DMS114 treated with DMSO at 0.1 percent for 48 hours (cell line): ENCODE measurements around the gene ZSWIM5.
"Not testable (repeated sequence)": the region's sequence is repeated elsewhere in the genome, so short reads cannot be mapped to it uniquely, and the experiment has no call there.

Experiments used
- DNase-seq: peaks from one replicate; lab custom pipeline; 2025; ENCODE audit not compliant: unreplicated experiment; lab: John Stamatoyannopoulos, UW

Gene ZSWIM5

DNA sequence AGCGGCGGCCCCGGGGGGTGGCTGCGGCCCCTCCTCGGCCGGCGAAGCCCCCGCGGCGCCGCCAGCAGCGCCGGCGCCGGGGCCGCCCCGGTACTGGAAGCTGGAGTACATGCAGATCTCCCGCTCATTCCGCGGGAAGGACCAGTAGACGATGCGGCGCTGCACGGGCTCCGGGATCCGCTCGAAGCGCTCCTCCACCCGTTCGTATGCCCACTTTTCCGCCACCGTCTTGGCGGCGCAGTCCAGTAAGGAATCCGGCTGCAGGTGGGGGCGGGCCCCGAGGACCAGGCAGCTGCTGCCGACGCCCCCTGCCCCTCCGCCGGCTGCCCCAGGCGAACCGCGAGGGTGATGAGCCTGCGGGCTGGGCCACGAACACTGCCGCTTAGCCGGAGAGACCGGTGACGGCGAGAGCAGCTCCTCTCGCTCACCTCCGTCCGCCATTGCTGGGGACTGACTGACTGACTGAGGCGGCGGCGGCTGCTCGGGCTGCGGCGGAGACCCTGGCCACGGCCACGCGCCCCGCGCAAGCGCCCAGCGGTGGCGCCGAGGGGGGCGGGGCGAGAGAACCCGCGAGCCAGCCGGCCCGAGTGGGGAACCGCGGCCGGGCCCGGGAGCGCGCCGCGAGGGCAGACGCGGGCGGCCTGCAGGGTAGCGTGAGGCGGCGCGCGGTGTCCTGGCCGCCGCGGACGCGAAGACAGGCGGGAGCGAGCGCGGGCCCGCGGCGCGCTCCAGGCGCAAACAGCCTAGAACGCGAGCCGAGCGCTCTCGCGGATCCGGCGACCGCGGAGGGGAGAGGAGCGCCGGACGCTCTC is at the start of gene ZSWIM5:
Gene ZSWIM5, minus strand, starts transcription at position 696 of the 812 bp plus-strand sequence. Its CDS starts 255 bp downstream, at position 441.
- DNase-seq, result peak; percentile 51

DNA sequence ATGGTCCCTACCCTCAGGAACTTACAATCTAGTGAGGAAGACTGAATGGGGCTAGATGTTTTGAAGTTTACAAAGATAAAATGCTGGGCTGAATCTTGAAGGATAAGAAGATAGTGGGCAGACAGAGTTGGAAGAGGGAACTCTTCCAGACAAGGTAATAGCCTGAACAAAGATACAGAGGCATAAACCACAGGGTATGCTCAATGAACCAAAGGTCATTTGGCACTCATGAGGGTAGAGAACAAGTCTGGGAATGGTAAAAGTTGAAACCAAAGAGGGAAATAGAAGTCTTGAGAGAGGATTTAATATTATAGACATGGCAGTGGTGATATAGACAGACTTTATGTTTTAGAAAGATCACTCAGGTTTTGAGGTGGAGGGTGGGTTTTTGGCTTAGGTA is 48.1 kb upstream of the ZSWIM5 start:
- DNase-seq, result no peak

- DNase-seq, result no peak
Measured at GRCh38 chr1:45250544-45250943, 44.1 kb upstream of the ZSWIM5 start.

GRCh38 chr1:45248004-45248403 is 41.6 kb upstream of the ZSWIM5 start:
- not testable (repeated sequence) for DNase-seq

- DNase-seq, result no peak
Measured at GRCh38 chr1:45246760-45247159, 40.4 kb upstream of the ZSWIM5 start.

DNA sequence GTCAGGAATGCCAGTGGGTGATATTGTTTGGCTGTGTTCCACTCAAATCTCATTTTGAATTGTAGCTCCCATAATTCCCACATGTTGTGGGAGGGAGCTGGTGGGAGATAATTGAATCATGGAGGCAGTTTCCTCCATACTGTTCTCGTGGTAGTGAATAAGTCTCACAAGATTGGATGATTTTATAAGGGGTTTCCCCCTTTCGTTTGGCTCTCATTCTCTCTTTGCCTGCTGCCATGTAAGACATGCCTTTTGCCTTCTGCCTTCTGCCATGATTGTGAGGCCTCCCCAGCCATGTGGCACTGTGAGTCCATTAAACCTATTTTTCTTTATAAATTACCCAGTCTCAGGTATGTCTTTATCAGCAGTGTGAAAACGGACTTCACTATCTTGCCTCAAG is 40.0 kb upstream of the ZSWIM5 start:
- DNase-seq, result not testable (repeated sequence)

- DNase-seq, result no peak
Measured at GRCh38 chr1:45244660-45245059, 38.3 kb upstream of the ZSWIM5 start.

- no peak for DNase-seq
Measured at GRCh38 chr1:45243476-45244343, 37.3 kb upstream of the ZSWIM5 start.

DNA sequence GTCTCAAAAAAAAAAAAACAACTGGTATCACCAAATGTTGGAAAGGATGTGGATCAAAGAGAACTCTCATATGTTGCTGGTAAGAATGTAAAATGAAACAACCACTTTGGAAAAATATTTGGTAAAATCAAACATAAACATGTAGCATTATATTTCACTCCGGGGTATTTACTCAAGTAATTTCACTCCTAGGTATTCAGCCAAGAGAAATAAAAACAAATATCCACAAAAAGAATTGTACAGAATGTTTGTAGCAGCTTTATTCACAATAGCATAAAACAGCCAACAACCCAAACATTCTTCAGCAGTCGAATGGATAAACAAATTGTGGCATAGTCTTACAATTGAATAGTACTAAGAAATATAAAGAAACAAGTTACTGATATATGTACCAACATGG is 32.4 kb upstream of the ZSWIM5 start:
- no peak for DNase-seq

GRCh38 chr1:45236136-45236535 is 29.7 kb upstream of the ZSWIM5 start:
- no peak for DNase-seq

DNA sequence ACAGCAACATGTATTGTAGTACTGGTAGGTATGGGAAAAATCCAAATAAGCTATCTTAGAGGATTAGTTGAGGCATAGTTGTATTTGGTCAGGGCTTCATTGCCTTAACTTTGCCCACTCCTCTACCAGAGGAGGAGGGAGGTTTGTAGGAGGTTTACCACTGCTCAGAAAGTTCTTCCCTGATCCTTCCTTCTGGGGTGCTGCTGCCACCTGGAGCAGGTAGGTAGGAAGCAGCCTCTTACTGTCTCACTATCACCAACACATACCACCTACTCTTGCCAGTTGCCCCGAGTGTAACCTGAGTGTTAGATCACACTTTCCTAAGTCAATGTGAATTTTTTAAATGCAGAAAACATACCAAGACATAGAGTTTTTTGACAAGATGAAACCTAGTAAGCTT is 24.1 kb upstream of the ZSWIM5 start:
- DNase-seq, result no peak

GRCh38 chr1:45225598-45225997 is 19.2 kb upstream of the ZSWIM5 start:
- no peak for DNase-seq

GRCh38 chr1:45223710-45224109 is 17.3 kb upstream of the ZSWIM5 start:
- DNase-seq, result not testable (repeated sequence)

DNA sequence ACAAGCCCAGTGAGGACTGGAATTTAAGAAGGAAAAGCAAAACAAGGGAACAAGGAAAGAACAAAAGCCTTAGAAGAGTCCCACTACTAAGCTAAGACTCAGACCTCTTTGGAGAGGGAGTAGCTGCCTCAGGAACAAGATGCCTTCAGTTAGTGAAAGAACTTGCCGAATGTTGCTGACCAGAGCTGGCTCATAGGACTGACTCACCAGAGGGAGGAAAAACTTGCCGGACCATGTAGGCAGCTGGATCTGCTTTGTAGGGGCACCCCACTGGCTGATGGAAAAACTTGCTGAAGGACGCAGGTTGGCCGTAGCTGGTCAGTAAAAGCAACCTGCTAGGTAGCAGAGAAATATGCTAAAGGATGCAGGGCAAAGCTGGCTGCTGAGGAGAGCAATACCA is 15.3 kb upstream of the ZSWIM5 start:
- no peak for DNase-seq

GRCh38 chr1:45216861-45217260 is 10.5 kb upstream of the ZSWIM5 start:
- DNase-seq, result no peak

- DNase-seq, result no peak
Measured at GRCh38 chr1:45216200-45216541, 9.8 kb upstream of the ZSWIM5 start.

DNA sequence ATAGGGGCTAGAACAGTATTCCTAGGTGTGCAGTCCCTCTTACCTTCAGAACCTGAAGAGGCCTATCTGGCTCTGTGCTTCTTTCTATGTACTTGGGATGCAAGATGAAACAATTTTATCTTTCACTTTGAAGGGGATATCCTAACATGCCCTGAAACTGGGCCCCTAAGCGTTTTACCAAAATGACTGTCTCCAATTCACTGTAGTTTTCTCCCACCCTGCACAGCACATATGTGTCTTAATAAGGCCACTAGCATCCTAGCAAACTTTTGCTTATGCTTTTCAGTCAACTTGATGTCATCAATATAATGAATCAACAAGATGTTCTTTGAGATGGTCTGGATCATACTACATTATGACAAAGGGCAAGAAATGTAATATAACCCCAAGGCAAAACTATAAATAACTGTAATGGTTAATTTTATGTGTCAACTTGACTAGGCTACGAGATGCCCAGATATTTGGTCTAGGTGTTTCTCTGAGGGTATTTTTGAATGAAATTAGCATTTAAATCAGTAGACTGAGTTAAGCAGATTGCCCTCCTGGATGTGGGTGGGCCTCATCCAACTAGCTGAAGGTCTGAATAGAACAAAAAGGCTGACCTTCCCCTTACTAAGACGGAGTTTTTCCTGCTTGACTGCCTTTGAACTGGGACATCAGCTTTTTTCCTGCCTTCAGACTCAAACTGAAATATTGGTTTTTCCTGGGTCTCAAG is 9.2 kb upstream of the ZSWIM5 start:
- no peak for DNase-seq

- no peak for DNase-seq
Measured at GRCh38 chr1:45213892-45214291, 7.5 kb upstream of the ZSWIM5 start.

DNA sequence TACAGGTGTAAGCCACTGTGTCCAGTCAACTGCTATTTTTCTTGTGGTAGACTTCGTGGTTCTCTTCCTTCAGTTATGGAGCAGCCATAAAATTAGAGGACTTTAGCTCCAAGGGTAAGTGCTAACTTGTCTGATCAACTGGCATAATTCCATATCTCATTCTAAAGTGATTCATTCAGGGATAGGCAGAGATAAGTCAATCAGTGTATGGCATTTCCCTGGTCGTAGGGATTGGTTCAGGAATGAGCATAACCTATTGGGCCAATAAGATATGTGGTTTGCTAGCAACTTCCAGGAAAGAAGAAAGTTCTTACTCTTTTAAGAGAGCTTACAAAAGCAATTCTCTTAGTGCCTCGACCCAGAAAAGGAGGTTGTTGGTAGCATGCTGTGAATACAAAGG is 4.7 kb upstream of the ZSWIM5 start:
- no peak for DNase-seq

- no peak for DNase-seq
Measured at GRCh38 chr1:45206808-45207623, 611 bp upstream of the ZSWIM5 start.
